Pancreas (tissue), 10 donors: ENCODE results near the gene MOXD1. TPM values are rescaled to one million over a fixed set of nuclear protein-coding genes. Genes with fewer than 3 reads are reported as not detected.

Experiments
- ATAC-seq, 4 donors: fragments of 200-7000 bp; cut with Tn5 transposase; one replicate each; pipeline versions ENCODE4 v1.8.0 to v1.9.1; 2020; ENCODE audit warnings: mild to moderate bottlenecking in 4 of 4, moderate library complexity in 4 of 4
- DNase-seq, 6 donors: peaks; one replicate each; pipeline ENCODE4 v3.0.0-alpha.2; 2020
- FAIRE-seq: peaks from 2 replicates; lab custom pipeline; 2012; peaks lifted over from hg19 to GRCh38; lab: Jason Lieb, UNC
- H3K27ac ChIP-seq, 4 donors: fragments of 200-600 bp; sonication (generic); 1 replicate in 3 of 4; 2 replicates in 1 of 4; pipeline versions ENCODE4 v1.5.0 to v1.8.0; 2020
- H3K27me3 ChIP-seq, 4 donors: fragments of 200-600 bp; one replicate each; pipeline ENCODE4 v1.8.0; 2021
- H3K36me3 ChIP-seq, 3 donors: fragments of 200-600 bp; sonication (generic) in 1 of 3; one replicate each; pipeline versions ENCODE4 v1.5.0 to v1.8.0; 2020 to 2021
- H3K4me1 ChIP-seq, 3 donors: fragments of 200-600 bp; one replicate each; pipeline ENCODE4 v1.8.0; 2021
- H3K4me3 ChIP-seq, 4 donors: fragments of 200-600 bp; sonication (generic) in 2 of 4; one replicate each; pipeline versions ENCODE4 v1.5.0 to v1.8.0; 2020 to 2021
- H3K9me3 ChIP-seq, 4 donors: fragments of 200-600 bp; one replicate each; pipeline ENCODE4 v1.8.0; 2021
- WGBS, 2 donors: extraction: QIAGEN DNeasy Blood & Tissue Kit; methylation state at CpG; one replicate each; pipeline ENCODE4 v1.1.7; 2013; 5-methylcytosine and 5-hydroxymethylcytosine counted together
- intact Hi-C, 3 donors: fragments of 100-400 bp; cut with DNase I; formaldehyde crosslinking; loops; one replicate each; pipeline versions ENCODE4 v1.11.1 to v1.14.2; 2022
- polyA plus RNA-seq, 2 donors: library from polyadenylated mRNA; stranded (reverse); fragments of 200-250 nt; gene quantifications; one replicate each; pipeline ENCODE4 v1.2.3, GENCODE V29; 2013
- total RNA-seq, 6 donors: library from RNA; stranded (reverse); fragmentation: NEBNext Ultra II Directional in 4 of 6; extraction: Animal tissue kit (Norgen Biotek cat#: 25700) in 4 of 6; gene quantifications; one replicate each; pipeline versions ENCODE4 v1.2.1 to v1.2.4, GENCODE V29; 2021 to 2023
- TF ChIP-seq, protein P1 (sequence below), 4 donors: fragments of 200-600 bp; sonication (generic) in 3 of 4; IDR thresholded peaks; one replicate each; pipeline versions ENCODE4 v1.5.0 to v1.8.0; 2021; ENCODE audit warnings: antibody characterized with exemption in 4 of 4
- donor health status: healthy with polysubstance abuse.
- donor health status: DM: no; HTN: no; CAD: no; lungs with moderate emphysema.
- donor health status: DM: no; HTN: no; CAD: no.
- donor health status: control.
- donor health status: control.
- donor health status: Bipolar disorder and iron deficiency.
- donor health status: DM: yes; HTN: yes; CAD: no.
- donor health status: DM: no; HTN: no; CAD: no.
- donor health status: DM: no; HTN: no; CAD: no.
- donor health status: DM: yes; HTN: yes; CAD: no.

Gene MOXD1
- total and polyA plus RNA-seq, 8 donors, result 0.30 to 13.9 (median 0.62) TPM

DNA sequence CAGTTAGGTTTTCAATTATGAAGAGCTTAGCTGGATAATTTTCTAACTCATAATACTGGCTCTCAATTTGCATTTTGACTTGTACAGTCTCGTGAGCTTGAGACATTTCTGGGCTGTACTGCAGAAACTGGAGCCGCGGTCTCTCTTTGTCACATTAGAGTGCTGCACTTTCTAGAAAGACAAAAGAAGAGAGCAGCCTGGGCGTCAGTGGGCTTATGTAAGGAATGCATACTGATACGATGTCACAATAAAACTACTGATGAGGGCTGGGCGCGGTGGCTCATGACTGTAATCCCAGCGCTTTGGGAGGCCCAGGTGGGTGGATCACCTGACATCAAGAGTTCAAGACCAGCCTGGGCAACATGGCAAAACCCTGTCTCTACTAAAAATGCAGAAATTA is 120.8 kb downstream of the MOXD1 start:
- TF ChIP-seq, protein P1, sequence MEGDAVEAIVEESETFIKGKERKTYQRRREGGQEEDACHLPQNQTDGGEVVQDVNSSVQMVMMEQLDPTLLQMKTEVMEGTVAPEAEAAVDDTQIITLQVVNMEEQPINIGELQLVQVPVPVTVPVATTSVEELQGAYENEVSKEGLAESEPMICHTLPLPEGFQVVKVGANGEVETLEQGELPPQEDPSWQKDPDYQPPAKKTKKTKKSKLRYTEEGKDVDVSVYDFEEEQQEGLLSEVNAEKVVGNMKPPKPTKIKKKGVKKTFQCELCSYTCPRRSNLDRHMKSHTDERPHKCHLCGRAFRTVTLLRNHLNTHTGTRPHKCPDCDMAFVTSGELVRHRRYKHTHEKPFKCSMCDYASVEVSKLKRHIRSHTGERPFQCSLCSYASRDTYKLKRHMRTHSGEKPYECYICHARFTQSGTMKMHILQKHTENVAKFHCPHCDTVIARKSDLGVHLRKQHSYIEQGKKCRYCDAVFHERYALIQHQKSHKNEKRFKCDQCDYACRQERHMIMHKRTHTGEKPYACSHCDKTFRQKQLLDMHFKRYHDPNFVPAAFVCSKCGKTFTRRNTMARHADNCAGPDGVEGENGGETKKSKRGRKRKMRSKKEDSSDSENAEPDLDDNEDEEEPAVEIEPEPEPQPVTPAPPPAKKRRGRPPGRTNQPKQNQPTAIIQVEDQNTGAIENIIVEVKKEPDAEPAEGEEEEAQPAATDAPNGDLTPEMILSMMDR (IDR thresholded peaks at IDR 0.05), result no peak
- no peak overlapping the region for H3K4me3 ChIP-seq
- intact Hi-C loops, result loop anchor here in 1 of 3 donors (10.0 kb wide), 1 partner anchor 204 kb away; no protein-coding TSS in a partner anchor
- FAIRE-seq (no peak), DNase-seq (peak in 1 of 6 donors; percentile 21), ATAC-seq (no peak)
- no peaks in the 10 kb centered on the region for H3K4me1 ChIP-seq
- WGBS, 2 donors, result 83 to 87% methylated on average over 8 of the region's 8 CpGs
- H3K9me3 ChIP-seq, result no peaks in the 10 kb centered on the region
- no peak overlapping the region for H3K27ac ChIP-seq
- no peaks in the 10 kb centered on the region for H3K27me3 ChIP-seq
- H3K36me3 ChIP-seq, result no peaks in the 10 kb centered on the region

DNA sequence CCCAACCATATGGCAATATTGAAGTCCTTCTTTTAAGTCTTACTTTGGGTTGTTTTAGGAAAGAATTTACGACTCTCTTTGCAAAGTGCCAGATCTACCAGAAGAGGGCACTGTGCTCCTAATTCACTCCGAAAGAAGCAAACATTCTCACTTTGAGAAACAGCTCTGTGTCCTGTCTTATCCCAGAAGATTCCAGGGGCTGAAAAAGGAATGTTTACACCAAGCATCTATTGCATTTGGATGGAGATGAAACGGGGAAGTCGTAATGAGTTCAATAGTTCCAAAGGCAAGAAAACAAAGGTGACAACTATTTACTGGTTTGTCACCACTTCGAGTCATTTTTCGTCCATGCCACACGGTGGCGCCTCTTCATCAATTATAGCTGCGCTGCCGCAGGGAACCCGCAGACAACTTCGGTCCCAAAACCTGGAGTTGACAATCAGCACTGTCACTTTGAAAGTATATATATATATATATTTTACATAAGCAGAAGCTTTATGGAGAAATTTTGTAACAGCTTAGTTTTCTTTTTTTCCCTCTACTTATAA is 121.6 kb downstream of the MOXD1 start:
- FAIRE-seq (peak; percentile 88), ATAC-seq (peak; percentile 93 to 98 (median 96)), DNase-seq (peak; percentile 51 to 84 (median 72))
- Histone ChIP-seq H3K27me3 (no peaks in the 10 kb centered on the region), H3K27ac (peak overlapping the region in 1 of 4 donors; percentile 52), H3K36me3 (no peaks in the 10 kb centered on the region), H3K4me3 (peak overlapping the region in 2 of 4 donors; percentile 27 to 36), H3K9me3 (no peaks in the 10 kb centered on the region), H3K4me1 (no peaks in the 10 kb centered on the region)
- intact Hi-C loops, result loop anchor here in 2 of 3 donors (10.0 kb wide), 1 partner anchor 205 kb away; no protein-coding TSS in a partner anchor
- TF ChIP-seq, protein P1 (IDR thresholded peaks at IDR 0.05), result peak; percentile 62 to 79 (median 77)
- 0% methylated on average over 12 of the region's 12 CpGs for WGBS, 2 donors

DNA sequence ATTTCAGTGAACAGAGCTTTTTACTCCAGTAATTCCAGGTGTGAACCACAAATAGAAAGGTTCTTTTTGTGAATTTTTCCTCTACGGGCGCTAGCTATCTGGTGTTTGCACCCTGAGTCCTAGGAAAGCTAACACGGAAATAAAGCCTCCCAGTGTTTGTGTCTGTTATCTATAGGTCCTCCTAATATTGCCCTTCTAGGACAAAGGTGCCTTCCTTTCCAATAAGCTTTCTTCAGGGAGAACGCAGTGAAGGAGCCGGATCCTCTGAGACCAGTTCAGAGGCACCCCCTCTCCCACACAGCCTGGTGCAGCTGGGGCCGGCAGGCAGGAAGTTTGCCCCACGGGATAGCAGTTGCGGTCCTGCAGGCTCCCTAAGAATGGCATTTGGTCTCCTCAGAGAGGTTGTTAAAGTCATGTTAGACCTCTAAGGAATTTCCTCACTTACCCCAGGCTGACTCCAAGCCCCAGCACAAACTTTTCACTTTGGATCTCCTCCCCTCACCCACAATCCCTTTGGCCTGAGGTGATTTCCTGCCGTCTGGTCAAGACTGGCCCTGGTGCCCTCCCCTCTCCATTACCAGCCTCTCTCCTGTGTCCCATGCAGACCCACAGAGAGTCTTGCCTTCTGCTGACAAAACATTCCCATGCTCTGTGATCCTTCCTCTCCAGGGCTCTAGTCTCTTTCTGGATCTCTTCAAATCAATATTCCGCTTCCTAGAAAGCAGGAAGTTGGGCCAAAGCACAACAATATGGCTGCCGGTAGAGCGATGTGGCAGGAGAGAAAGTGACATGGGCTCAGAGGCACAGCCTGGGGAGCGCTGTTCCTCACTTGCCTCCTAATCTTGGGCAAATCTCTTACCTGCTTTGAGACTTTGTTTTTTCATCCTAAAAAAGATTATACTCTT is 126.0 kb downstream of the MOXD1 start:
- DNase-seq (peak in 1 of 6 donors; percentile 36), ATAC-seq (no peak), FAIRE-seq (no peak)
- H3K27me3 ChIP-seq, result no peaks in the 10 kb centered on the region
- H3K9me3 ChIP-seq, result no peaks in the 10 kb centered on the region
- TF ChIP-seq, protein P1 (IDR thresholded peaks at IDR 0.05), result no peak
- peaks cover 0 to 8% (median 6%) of the 10 kb centered on the region in 3 donors for H3K4me1 ChIP-seq
- no peaks in the 10 kb centered on the region for H3K36me3 ChIP-seq
- intact Hi-C loops, result loop anchor here in 1 of 3 donors (10.0 kb wide), 1 partner anchor 209 kb away; no protein-coding TSS in a partner anchor
- no peak overlapping the region for H3K4me3 ChIP-seq
- H3K27ac ChIP-seq, result no peak overlapping the region
- 78 to 86% methylated on average over 13 of the region's 13 CpGs for WGBS, 2 donors

DNA sequence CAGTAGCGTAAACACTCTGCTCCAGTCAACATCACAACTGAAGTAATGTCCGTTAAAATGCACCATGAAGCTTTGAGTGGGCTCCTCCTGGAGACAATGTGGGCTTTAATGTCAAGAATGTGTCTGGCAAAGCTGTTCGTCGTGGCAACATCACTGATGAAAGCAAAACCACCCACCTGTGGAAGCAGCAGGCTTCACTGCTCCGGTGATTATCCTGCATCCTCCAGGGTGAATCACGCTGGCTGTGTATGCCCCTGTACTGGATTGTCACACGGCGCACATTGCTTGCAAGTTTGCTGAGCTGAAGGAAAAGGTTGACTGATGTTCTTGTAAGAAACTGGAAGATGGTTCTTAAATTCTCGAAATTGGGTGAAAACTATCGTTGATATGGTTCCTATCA is 128.5 kb downstream of the MOXD1 start:
- TF ChIP-seq, protein P1 (IDR thresholded peaks at IDR 0.05), result no peak
- Histone ChIP-seq H3K4me3 (no peak overlapping the region), H3K36me3 (no peaks in the 10 kb centered on the region), H3K9me3 (no peaks in the 10 kb centered on the region), H3K27me3 (no peaks in the 10 kb centered on the region), H3K4me1 (peaks cover 0 to 11% (median 11%) of the 10 kb centered on the region in 3 donors), H3K27ac (no peak overlapping the region)
- DNase-seq (no peak), ATAC-seq (no peak), FAIRE-seq (no peak)
- intact Hi-C loops, result loop anchor here in 1 of 3 donors (10.0 kb wide), 1 partner anchor 212 kb away; no protein-coding TSS in a partner anchor
- 85 to 86% methylated on average over 10 of the region's 10 CpGs for WGBS, 2 donors
